Keratinocyte (primary cell): ENCODE results near the gene EGLN3. TPM values are rescaled to one million over a fixed set of nuclear protein-coding genes. Genes with fewer than 3 reads are reported as not detected.

Experiments used
- DNase-seq: peaks from one replicate; pipeline ENCODE4 v3.0.0-alpha.2; 2011; ENCODE audit warnings: low read depth, missing footprints, low spot score
- FAIRE-seq: peaks from 2 replicates; lab custom pipeline; 2011; peaks lifted over from hg19 to GRCh38; lab: Jason Lieb, UNC
- H2AFZ ChIP-seq: 2 replicates; pipeline ENCODE4 v1.6.0; 2012; ENCODE audit warnings: low read length, control low read depth, inconsistent platforms; ENCODE audit not compliant: control insufficient read depth
- H3K27ac ChIP-seq: 2 replicates; pipeline ENCODE4 v1.5.1; 2011; ENCODE audit warnings: low read length; ENCODE audit not compliant: control insufficient read depth, insufficient read depth
- H3K27me3 ChIP-seq: 3 replicates; pipeline ENCODE4 v1.6.0; 2011; ENCODE audit warnings: low read length; ENCODE audit not compliant: control insufficient read depth, insufficient read depth; ENCODE audit errors: extremely low read depth
- H3K36me3 ChIP-seq, 2 experiments: 2 replicates in 1 of 2; 3 replicates in 1 of 2; pipeline ENCODE4 v1.5.1; 2011; ENCODE audit warnings: low read length in 2 of 2, mild to moderate bottlenecking in 1 of 2; ENCODE audit not compliant: control insufficient read depth in 2 of 2, insufficient read depth in 2 of 2; ENCODE audit errors: extremely low read depth in 1 of 2
- H3K4me1 ChIP-seq: 3 replicates; pipeline ENCODE4 v1.5.1; 2011; ENCODE audit warnings: low read length; ENCODE audit not compliant: control insufficient read depth, insufficient read depth; ENCODE audit errors: extremely low read depth
- H3K4me2 ChIP-seq: 3 replicates; pipeline ENCODE4 v1.6.0; 2011; ENCODE audit warnings: low read depth, low read length; ENCODE audit not compliant: control insufficient read depth, insufficient read depth; ENCODE audit errors: extremely low read depth
- H3K4me3 ChIP-seq, 3 experiments: fragments of 200-600 bp in 1 of 3; sonication (generic) in 1 of 3; 2 replicates in 2 of 3; 3 replicates in 1 of 3; pipeline ENCODE4 v1.5.1; 2011 to 2016; ENCODE audit warnings: low read length in 3 of 3, mild to moderate bottlenecking in 3 of 3, control low read depth in 2 of 3, inconsistent platforms in 1 of 3, low read depth in 1 of 3, mixed read lengths in 1 of 3, mixed run types in 1 of 3, moderate library complexity in 1 of 3; ENCODE audit not compliant: control insufficient read depth in 2 of 3, insufficient read depth in 2 of 3; ENCODE audit errors: extremely low read depth in 1 of 3
- H3K79me2 ChIP-seq: 2 replicates; pipeline ENCODE4 v1.6.0; 2012; ENCODE audit warnings: low read length; ENCODE audit not compliant: control insufficient read depth, insufficient read depth
- H3K9ac ChIP-seq: 3 replicates; pipeline ENCODE4 v1.6.0; 2011; ENCODE audit warnings: low read length; ENCODE audit not compliant: control insufficient read depth, insufficient read depth; ENCODE audit errors: extremely low read depth
- H3K9me1 ChIP-seq: 3 replicates; pipeline ENCODE4 v1.6.0; 2011; ENCODE audit warnings: low read length; ENCODE audit not compliant: control insufficient read depth, insufficient read depth; ENCODE audit errors: extremely low read depth
- H3K9me3 ChIP-seq: 2 replicates; pipeline ENCODE4 v1.5.1; 2012; ENCODE audit warnings: low read depth, low read length; ENCODE audit not compliant: control insufficient read depth
- H4K20me1 ChIP-seq: 3 replicates; pipeline ENCODE4 v1.6.0; 2011; ENCODE audit warnings: low read length; ENCODE audit not compliant: control insufficient read depth, insufficient read depth; ENCODE audit errors: extremely low read depth
- EZH2 ChIP-seq: IDR thresholded peaks from one replicate; pipeline ENCODE4 v1.6.1; 2012; ENCODE audit warnings: inconsistent platforms, mild to moderate bottlenecking, low read length, moderate library complexity
- dilution Hi-C: fragments of 300-500 bp; cut with MboI; formaldehyde crosslinking; loops from one replicate; pipeline ENCODE4 v1.7.0; 2020; ENCODE audit warnings: low sequenced_read_pairs; ENCODE audit not compliant: extremely low pct_ligation_motif_present
- polyA plus RNA-seq, 5 experiments: library from polyadenylated mRNA; depleted of rRNA in 3 of 5; stranded (reverse) in 3 of 5; stranded (forward) in 1 of 5; unstranded in 1 of 5; fragments of >200 nt; gene quantifications; 1 replicate in 1 of 5; 2 replicates in 3 of 5; 3 replicates in 1 of 5; pipeline versions ENCODE4 v1.2.1 to v1.2.3, GENCODE V29; 2011 to 2012; ENCODE audit warnings: missing spikeins in 2 of 5, low read depth in 1 of 5, low replicate concordance in 1 of 5
- TF ChIP-seq, protein P1 (sequence below), 3 experiments: IDR thresholded peaks in 1 of 3; conservative IDR thresholded peaks in 1 of 3; optimal IDR thresholded peaks in 1 of 3; 2 replicates in 2 of 3; 3 replicates in 1 of 3; pipeline versions ENCODE3 to v1.5.1; 2011; ENCODE audit warnings: low read length in 3 of 3, mild to moderate bottlenecking in 3 of 3, moderate library complexity in 2 of 3, control low read depth in 1 of 3, inconsistent platforms in 1 of 3; ENCODE audit not compliant: insufficient read depth in 2 of 3; ENCODE audit errors: extremely low read depth in 1 of 3

The EGLN3 gene
- polyA plus RNA-seq, 1 donor (not counting 4 experiments of a cell fraction or from before 2014, with no cell fraction given) = 9.3 TPM

DNA sequence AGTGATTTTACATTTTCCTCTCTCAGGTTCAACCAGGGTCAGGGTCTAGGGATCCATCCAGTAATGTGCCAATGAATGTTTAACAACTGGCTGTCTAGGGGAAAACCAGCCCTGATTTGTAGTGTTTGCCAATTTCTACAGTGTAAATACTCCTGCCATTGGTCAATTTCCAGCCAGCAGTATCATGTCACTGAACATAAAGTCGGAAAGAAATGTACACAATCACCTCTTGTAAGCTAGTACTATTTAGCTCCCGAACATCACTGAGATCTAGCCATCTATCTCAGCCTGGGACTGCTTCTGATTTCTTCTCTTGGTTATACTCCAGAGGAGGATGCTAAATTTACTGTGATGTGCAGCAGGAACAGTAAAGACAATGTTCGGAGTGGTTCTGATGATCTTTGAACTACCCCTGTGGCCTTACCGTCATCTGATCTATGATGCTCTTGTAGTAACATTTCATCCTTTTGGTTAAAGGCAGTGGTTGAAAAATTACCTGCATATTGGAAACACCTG is 36.7 kb upstream of the EGLN3 start:
- no peak for TF ChIP-seq EZH2
- TF ChIP-seq, protein P1, sequence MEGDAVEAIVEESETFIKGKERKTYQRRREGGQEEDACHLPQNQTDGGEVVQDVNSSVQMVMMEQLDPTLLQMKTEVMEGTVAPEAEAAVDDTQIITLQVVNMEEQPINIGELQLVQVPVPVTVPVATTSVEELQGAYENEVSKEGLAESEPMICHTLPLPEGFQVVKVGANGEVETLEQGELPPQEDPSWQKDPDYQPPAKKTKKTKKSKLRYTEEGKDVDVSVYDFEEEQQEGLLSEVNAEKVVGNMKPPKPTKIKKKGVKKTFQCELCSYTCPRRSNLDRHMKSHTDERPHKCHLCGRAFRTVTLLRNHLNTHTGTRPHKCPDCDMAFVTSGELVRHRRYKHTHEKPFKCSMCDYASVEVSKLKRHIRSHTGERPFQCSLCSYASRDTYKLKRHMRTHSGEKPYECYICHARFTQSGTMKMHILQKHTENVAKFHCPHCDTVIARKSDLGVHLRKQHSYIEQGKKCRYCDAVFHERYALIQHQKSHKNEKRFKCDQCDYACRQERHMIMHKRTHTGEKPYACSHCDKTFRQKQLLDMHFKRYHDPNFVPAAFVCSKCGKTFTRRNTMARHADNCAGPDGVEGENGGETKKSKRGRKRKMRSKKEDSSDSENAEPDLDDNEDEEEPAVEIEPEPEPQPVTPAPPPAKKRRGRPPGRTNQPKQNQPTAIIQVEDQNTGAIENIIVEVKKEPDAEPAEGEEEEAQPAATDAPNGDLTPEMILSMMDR (optimal IDR thresholded peaks at IDR 0.05 in 1 of 3, IDR thresholded peaks at IDR 0.05 in 1 of 3, conservative IDR thresholded peaks at IDR 0.05 in 1 of 3; ENCODE audit: extremely low read depth in 1 of 3, insufficient read depth in 2 of 3, low read length in 3 of 3) = no peak
- no peak overlapping the region for H3K4me2 ChIP-seq
- no peak for DNase-seq
- no peaks in the 10 kb centered on the region for H3K9me3 ChIP-seq
- H3K4me1 ChIP-seq = peaks cover 11% of the 10 kb centered on the region
- H4K20me1 ChIP-seq = no peaks in the 10 kb centered on the region
- dilution Hi-C loops = no loop called here
- no peak overlapping the region for H3K9ac ChIP-seq
- H3K27me3 ChIP-seq = no peaks in the 10 kb centered on the region
- no peaks in the 10 kb centered on the region for H3K79me2 ChIP-seq
- H3K27ac ChIP-seq = no peak overlapping the region
- FAIRE-seq = no peak
- H3K4me3 ChIP-seq = no peak overlapping the region
- no peaks in the 10 kb centered on the region for H3K36me3 ChIP-seq
- H2AFZ ChIP-seq = no peak overlapping the region
- no peaks in the 10 kb centered on the region for H3K9me1 ChIP-seq

DNA sequence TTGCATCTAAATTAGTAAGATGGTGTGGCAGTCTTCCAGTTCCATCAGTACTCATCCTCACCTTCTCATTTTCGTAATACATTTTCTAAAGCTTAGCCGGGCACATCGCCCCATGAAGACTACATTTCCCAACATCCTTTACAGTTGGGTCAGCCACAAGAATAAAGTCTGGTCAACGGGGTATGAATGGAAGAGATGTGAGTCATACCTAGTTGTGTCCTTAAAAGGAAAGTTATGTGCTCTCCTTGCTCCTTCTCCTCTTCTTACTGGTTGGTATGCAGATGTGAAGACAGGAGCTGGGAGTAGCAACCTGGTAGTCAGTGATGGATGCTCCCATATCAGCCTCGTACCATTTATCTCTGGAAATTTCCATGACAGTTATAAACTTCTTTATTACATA is 35.9 kb upstream of the EGLN3 start:
- DNase-seq (no peak), FAIRE-seq (no peak)
- no peak overlapping the region for H3K4me2 ChIP-seq
- no peaks in the 10 kb centered on the region for H4K20me1 ChIP-seq
- H3K9me3 ChIP-seq = no peaks in the 10 kb centered on the region
- dilution Hi-C loops = no loop called here
- H3K27me3 ChIP-seq = no peaks in the 10 kb centered on the region
- H3K27ac ChIP-seq = no peak overlapping the region
- H3K4me1 ChIP-seq = peaks cover 11% of the 10 kb centered on the region
- H3K9ac ChIP-seq = no peak overlapping the region
- TF ChIP-seq, protein P1 (optimal IDR thresholded peaks at IDR 0.05 in 1 of 3, IDR thresholded peaks at IDR 0.05 in 1 of 3, conservative IDR thresholded peaks at IDR 0.05 in 1 of 3; ENCODE audit: extremely low read depth in 1 of 3, insufficient read depth in 2 of 3, low read length in 3 of 3) = no peak
- H3K4me3 ChIP-seq = no peak overlapping the region
- H3K36me3 ChIP-seq = no peaks in the 10 kb centered on the region
- no peaks in the 10 kb centered on the region for H3K79me2 ChIP-seq
- no peaks in the 10 kb centered on the region for H3K9me1 ChIP-seq
- H2AFZ ChIP-seq = no peak overlapping the region
